ENCODE data around the gene TOX3.

Gene TOX3

DNA sequence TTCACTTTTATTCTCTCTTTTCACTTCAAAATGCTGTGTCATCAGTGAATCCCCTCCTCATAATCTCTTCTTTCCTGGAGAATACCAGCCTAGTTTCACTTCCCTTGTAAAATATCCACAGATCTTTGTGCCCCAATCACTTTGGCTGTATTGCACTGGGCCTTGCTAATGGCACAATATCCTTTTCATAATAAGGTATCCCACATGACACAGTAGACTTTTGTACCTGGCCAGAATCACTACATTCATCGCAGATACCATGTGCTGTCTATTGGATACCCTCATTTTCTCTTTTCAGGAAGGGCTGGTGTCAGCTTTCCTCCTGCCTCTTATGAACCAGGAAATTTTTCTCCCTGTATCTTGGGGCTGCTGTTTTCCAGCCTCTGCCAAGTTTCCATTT is 25.7 kb upstream of the TOX3 start:
- Histone ChIP-seq H3K4me2 (ENCODE audit: low read length) (no peak overlapping the region), H3K9ac (ENCODE audit: low read length) (no peak overlapping the region), H3K27ac (ENCODE audit: low read depth, low read length, poor library complexity, severe bottlenecking) (no peak overlapping the region)

DNA sequence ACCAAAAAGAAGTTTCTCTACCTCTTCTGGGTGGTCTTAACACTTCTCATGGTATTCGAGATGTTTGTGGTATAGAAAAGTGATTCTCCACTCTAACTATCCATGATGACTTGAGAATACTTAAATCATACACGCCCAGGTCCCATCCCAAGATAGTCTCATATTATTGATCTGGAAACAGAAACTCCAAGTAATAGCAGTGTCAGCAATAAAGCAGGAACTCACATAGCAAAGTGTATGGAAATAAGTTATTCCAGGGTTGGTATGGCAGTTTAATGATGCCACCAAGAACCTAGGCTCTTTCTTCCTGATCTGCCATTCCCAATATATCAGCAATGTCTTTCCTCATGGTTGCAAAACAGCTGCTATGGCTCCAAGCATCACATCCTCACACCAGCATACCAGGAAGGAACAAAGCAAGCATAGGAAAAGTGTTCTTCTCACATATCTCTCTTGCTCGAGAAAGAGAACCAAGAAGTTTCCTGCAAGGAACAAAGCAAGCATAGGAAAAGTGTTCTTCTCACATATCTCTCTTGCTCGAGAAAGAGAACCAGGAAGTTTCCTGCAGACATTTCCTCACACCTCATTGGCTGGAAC is 23.6 kb upstream of the TOX3 start:
- no peak for TF ChIP-seq EZH2 (IDR thresholded peaks at IDR 0.05; ENCODE audit: borderline replicate concordance, low read length)
- no peak for TF ChIP-seq CTCF (IDR thresholded peaks at IDR 0.05; ENCODE audit: low read length)
- no peaks in the 10 kb centered on the region for H3K4me1 ChIP-seq (ENCODE audit: insufficient read depth, low read length, severe bottlenecking)

More for the DNA sequence above, 25.7 kb upstream of the TOX3 start:
- Histone ChIP-seq H3F3A (ENCODE audit: insufficient read depth, low read length) (no peaks in the 10 kb centered on the region), H4K20me1 (ENCODE audit: insufficient read depth, low read length) (no peaks in the 10 kb centered on the region), H3K9me2 (ENCODE audit: low read depth, low read length) (no peaks in the 10 kb centered on the region), H3K9me3 (ENCODE audit: low read length) (no peaks in the 10 kb centered on the region), H3K79me2 (ENCODE audit: insufficient read depth, low read length) (no peaks in the 10 kb centered on the region), H2AFZ (ENCODE audit: low read length) (no peak overlapping the region), H3K27me3 (ENCODE audit: insufficient read depth, low read length) (no peaks in the 10 kb centered on the region), H3K4me1 (ENCODE audit: insufficient read depth, low read length, severe bottlenecking) (no peaks in the 10 kb centered on the region), H3K4me3 (ENCODE audit: low read depth, low read length, poor library complexity, severe bottlenecking) (no peak overlapping the region), H3K36me3 (ENCODE audit: insufficient read depth, low read length) (no peaks in the 10 kb centered on the region)
- TF ChIP-seq EZH2 (IDR thresholded peaks at IDR 0.05; ENCODE audit: borderline replicate concordance, low read length), result no peak
- no peak for TF ChIP-seq CTCF (IDR thresholded peaks at IDR 0.05; ENCODE audit: low read length)

GRCh38 chr16:52569701-52570100 is 22.8 kb upstream of the TOX3 start:
- H3K27ac ChIP-seq (ENCODE audit: low read depth, low read length, poor library complexity, severe bottlenecking), result no peak overlapping the region
- no peaks in the 10 kb centered on the region for H3K36me3 ChIP-seq (ENCODE audit: insufficient read depth, low read length)
- no peak overlapping the region for H3K4me3 ChIP-seq (ENCODE audit: low read depth, low read length, poor library complexity, severe bottlenecking)
- H3K9ac ChIP-seq (ENCODE audit: low read length), result no peak overlapping the region
- no peaks in the 10 kb centered on the region for H3K9me2 ChIP-seq (ENCODE audit: low read depth, low read length)
- H4K20me1 ChIP-seq (ENCODE audit: insufficient read depth, low read length), result no peaks in the 10 kb centered on the region
- TF ChIP-seq EZH2 (IDR thresholded peaks at IDR 0.05; ENCODE audit: borderline replicate concordance, low read length), result no peak
- TF ChIP-seq CTCF (IDR thresholded peaks at IDR 0.05; ENCODE audit: low read length), result no peak
- H3K4me2 ChIP-seq (ENCODE audit: low read length), result no peak overlapping the region
- H2AFZ ChIP-seq (ENCODE audit: low read length), result no peak overlapping the region
- H3K4me1 ChIP-seq (ENCODE audit: insufficient read depth, low read length, severe bottlenecking), result no peaks in the 10 kb centered on the region
- H3K9me3 ChIP-seq (ENCODE audit: low read length), result no peaks in the 10 kb centered on the region
- no peaks in the 10 kb centered on the region for H3K27me3 ChIP-seq (ENCODE audit: insufficient read depth, low read length)
- H3K79me2 ChIP-seq (ENCODE audit: insufficient read depth, low read length), result no peaks in the 10 kb centered on the region
- no peaks in the 10 kb centered on the region for H3F3A ChIP-seq (ENCODE audit: insufficient read depth, low read length)

More for the DNA sequence above, 23.6 kb upstream of the TOX3 start:
- no peaks in the 10 kb centered on the region for H3F3A ChIP-seq (ENCODE audit: insufficient read depth, low read length)
- H4K20me1 ChIP-seq (ENCODE audit: insufficient read depth, low read length), result no peaks in the 10 kb centered on the region
- H3K4me2 ChIP-seq (ENCODE audit: low read length), result no peak overlapping the region
- H3K4me3 ChIP-seq (ENCODE audit: low read depth, low read length, poor library complexity, severe bottlenecking), result no peak overlapping the region
- no peaks in the 10 kb centered on the region for H3K79me2 ChIP-seq (ENCODE audit: insufficient read depth, low read length)
- no peaks in the 10 kb centered on the region for H3K9me2 ChIP-seq (ENCODE audit: low read depth, low read length)
- no peak overlapping the region for H3K9ac ChIP-seq (ENCODE audit: low read length)
- no peaks in the 10 kb centered on the region for H3K9me3 ChIP-seq (ENCODE audit: low read length)
- H3K27me3 ChIP-seq (ENCODE audit: insufficient read depth, low read length), result no peaks in the 10 kb centered on the region
- H3K27ac ChIP-seq (ENCODE audit: low read depth, low read length, poor library complexity, severe bottlenecking), result no peak overlapping the region
- H2AFZ ChIP-seq (ENCODE audit: low read length), result no peak overlapping the region
- no peaks in the 10 kb centered on the region for H3K36me3 ChIP-seq (ENCODE audit: insufficient read depth, low read length)

All from OCI-LY1 (cell line).